ENCODE results near the gene TRIM31. TPM values are rescaled to one million over a fixed set of nuclear protein-coding genes. Genes with fewer than 3 reads are reported as not detected.
A peak's percentile ranks its signal among the peaks of the same experiment; 100 is the strongest.

Gene TRIM31
- total and polyA plus RNA-seq, 2 donors (not counting 1 experiment from before 2014, with no cell fraction given): not detected

- Histone ChIP-seq H3K36me3 (ENCODE audit: control insufficient read depth, insufficient read depth, low read length) (no peaks in the 10 kb centered on the region), H3K9ac (ENCODE audit: insufficient read depth, low read length) (no peak overlapping the region), H4K20me1 (ENCODE audit: control insufficient read depth, extremely low read depth, insufficient read depth, low read length) (no peaks in the 10 kb centered on the region), H3K4me3 (replicated peaks in 1 of 4; ENCODE audit: control extremely low read depth in 1 of 4, insufficient read depth in 1 of 4, low read depth in 3 of 4, low read length in 4 of 4) (peak overlapping the region; percentile 28 to 50 (median 42)), H2AFZ (ENCODE audit: low read length) (peak overlapping the region; percentile 73), H3K4me2 (ENCODE audit: extremely low read depth, insufficient read depth, low read length) (peak overlapping the region; percentile 91), H3K79me2 (ENCODE audit: control insufficient read depth, insufficient read depth, low read length) (no peaks in the 10 kb centered on the region), H3K4me1 (ENCODE audit: control insufficient read depth, extremely low read depth, insufficient read depth, low read length) (peaks cover 3% of the 10 kb centered on the region), H3K27ac (ENCODE audit: insufficient read depth, low read length) (no peak overlapping the region), H3K9me3 (ENCODE audit: control insufficient read depth, insufficient read depth, low read depth, low read length) (no peaks in the 10 kb centered on the region), H3K27me3 (ENCODE audit: control insufficient read depth, insufficient read depth, low read length) (peaks cover 25% of the 10 kb centered on the region)
- DNase-seq (ENCODE audit: low read depth in 2 of 2): peak; percentile 71 to 84
- TF ChIP-seq EZH2 (IDR thresholded peaks at IDR 0.05; ENCODE audit: low read length, missing control alignments): peak; percentile 64
- TF ChIP-seq, protein P1, sequence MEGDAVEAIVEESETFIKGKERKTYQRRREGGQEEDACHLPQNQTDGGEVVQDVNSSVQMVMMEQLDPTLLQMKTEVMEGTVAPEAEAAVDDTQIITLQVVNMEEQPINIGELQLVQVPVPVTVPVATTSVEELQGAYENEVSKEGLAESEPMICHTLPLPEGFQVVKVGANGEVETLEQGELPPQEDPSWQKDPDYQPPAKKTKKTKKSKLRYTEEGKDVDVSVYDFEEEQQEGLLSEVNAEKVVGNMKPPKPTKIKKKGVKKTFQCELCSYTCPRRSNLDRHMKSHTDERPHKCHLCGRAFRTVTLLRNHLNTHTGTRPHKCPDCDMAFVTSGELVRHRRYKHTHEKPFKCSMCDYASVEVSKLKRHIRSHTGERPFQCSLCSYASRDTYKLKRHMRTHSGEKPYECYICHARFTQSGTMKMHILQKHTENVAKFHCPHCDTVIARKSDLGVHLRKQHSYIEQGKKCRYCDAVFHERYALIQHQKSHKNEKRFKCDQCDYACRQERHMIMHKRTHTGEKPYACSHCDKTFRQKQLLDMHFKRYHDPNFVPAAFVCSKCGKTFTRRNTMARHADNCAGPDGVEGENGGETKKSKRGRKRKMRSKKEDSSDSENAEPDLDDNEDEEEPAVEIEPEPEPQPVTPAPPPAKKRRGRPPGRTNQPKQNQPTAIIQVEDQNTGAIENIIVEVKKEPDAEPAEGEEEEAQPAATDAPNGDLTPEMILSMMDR (conservative IDR thresholded peaks at IDR 0.05 in 1 of 2, IDR thresholded peaks at IDR 0.05 in 1 of 2; ENCODE audit: low read depth in 1 of 2, low read length in 2 of 2): peak; percentile 90 to 91
Observed at GRCh38 chr6:30102970-30103871, 9.7 kb downstream of the TRIM31 start.

DNA sequence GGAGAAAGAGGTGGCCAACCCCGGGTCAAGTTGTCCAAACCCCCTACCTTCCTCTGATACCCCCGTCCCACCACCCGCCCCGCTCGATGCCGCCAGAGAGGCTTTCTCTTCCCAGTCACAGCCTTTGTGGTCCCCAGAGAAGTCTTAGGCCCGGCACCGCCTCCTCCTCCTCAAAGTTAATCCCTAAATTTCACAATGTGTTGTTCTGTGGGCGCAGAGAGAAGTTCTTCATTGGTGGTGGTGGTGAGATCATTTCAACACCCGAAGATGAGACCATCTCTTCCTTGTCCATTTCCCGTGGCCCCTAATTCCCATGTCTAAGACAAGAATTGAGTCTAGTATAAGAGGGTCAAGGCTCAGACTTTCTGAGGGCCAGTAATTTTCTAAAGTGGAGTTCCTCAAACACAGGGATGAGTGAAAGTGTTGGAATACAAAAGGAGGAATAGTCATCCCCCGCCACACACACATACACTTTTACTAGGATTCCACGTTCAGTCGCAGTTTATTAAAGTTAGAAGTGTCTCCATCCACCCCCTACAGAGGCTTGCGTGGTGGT is 10.4 kb downstream of the TRIM31 start:
- Histone ChIP-seq H3K9me3 (ENCODE audit: control insufficient read depth, insufficient read depth, low read depth, low read length) (no peaks in the 10 kb centered on the region), H3K9ac (ENCODE audit: insufficient read depth, low read length) (no peak overlapping the region), H4K20me1 (ENCODE audit: control insufficient read depth, extremely low read depth, insufficient read depth, low read length) (no peaks in the 10 kb centered on the region), H3K27ac (ENCODE audit: insufficient read depth, low read length) (no peak overlapping the region), H3K79me2 (ENCODE audit: control insufficient read depth, insufficient read depth, low read length) (no peaks in the 10 kb centered on the region), H3K4me2 (ENCODE audit: extremely low read depth, insufficient read depth, low read length) (peak overlapping the region; percentile 21), H3K36me3 (ENCODE audit: control insufficient read depth, insufficient read depth, low read length) (no peaks in the 10 kb centered on the region), H3K4me3 (replicated peaks in 1 of 4; ENCODE audit: control extremely low read depth in 1 of 4, insufficient read depth in 1 of 4, low read depth in 3 of 4, low read length in 4 of 4) (peak overlapping the region in 2 of 4 experiments; percentile 26 to 42), H2AFZ (ENCODE audit: low read length) (peak overlapping the region; percentile 85), H3K27me3 (ENCODE audit: control insufficient read depth, insufficient read depth, low read length) (peaks cover 30% of the 10 kb centered on the region), H3K4me1 (ENCODE audit: control insufficient read depth, extremely low read depth, insufficient read depth, low read length) (peaks cover 3% of the 10 kb centered on the region)
- peak in 1 of 2 donors; percentile 21 for DNase-seq (ENCODE audit: low read depth in 2 of 2)
- no peak for TF ChIP-seq EZH2 (IDR thresholded peaks at IDR 0.05; ENCODE audit: low read length, missing control alignments)
- TF ChIP-seq, protein P1 (conservative IDR thresholded peaks at IDR 0.05 in 1 of 2, IDR thresholded peaks at IDR 0.05 in 1 of 2; ENCODE audit: low read depth in 1 of 2, low read length in 2 of 2): no peak

All from fibroblast of lung (primary cell).